Neutrophil (primary cell): ENCODE measurements around the gene UPB1.

Source experiments
- H3K27ac ChIP-seq: fragments of 200-600 bp; sonication (generic); 2 replicates; pipeline ENCODE4 v1.5.1; 2016; ENCODE audit warnings: mild to moderate bottlenecking, moderate library complexity
- H3K27me3 ChIP-seq: fragments of 200-600 bp; sonication (generic); 2 replicates; pipeline ENCODE4 v1.6.0; 2016; ENCODE audit warnings: mild to moderate bottlenecking
- H3K36me3 ChIP-seq: fragments of 200-600 bp; sonication (generic); 2 replicates; pipeline ENCODE4 v1.5.1; 2017
- H3K4me1 ChIP-seq, 2 experiments: fragments of 200-600 bp in 1 of 2; sonication (generic) in 1 of 2; 1 replicate in 1 of 2; 2 replicates in 1 of 2; pipeline versions ENCODE4 v1.5.1 to v1.6.1; 2013 to 2016; ENCODE audit warnings: low read depth in 1 of 2, low read length in 1 of 2, mild to moderate bottlenecking in 1 of 2, moderate library complexity in 1 of 2; ENCODE audit not compliant: control insufficient read depth in 1 of 2, insufficient read depth in 1 of 2
- H3K4me3 ChIP-seq, 2 experiments: fragments of 200-600 bp in 1 of 2; sonication (generic) in 1 of 2; 1 replicate in 1 of 2; 2 replicates in 1 of 2; pipeline ENCODE4 v1.5.1; 2013 to 2016; ENCODE audit warnings: low read depth in 1 of 2, low read length in 1 of 2, mild to moderate bottlenecking in 1 of 2, moderate library complexity in 1 of 2
- H3K9me3 ChIP-seq: fragments of 200-600 bp; sonication (generic); 2 replicates; pipeline ENCODE4 v1.5.1; 2016
- TF ChIP-seq, protein P1 (sequence below): fragments of 200-600 bp; sonication (generic); IDR thresholded peaks from 2 replicates; pipeline ENCODE4 v1.5.1; 2016; ENCODE audit warnings: antibody characterized with exemption

Gene UPB1

DNA sequence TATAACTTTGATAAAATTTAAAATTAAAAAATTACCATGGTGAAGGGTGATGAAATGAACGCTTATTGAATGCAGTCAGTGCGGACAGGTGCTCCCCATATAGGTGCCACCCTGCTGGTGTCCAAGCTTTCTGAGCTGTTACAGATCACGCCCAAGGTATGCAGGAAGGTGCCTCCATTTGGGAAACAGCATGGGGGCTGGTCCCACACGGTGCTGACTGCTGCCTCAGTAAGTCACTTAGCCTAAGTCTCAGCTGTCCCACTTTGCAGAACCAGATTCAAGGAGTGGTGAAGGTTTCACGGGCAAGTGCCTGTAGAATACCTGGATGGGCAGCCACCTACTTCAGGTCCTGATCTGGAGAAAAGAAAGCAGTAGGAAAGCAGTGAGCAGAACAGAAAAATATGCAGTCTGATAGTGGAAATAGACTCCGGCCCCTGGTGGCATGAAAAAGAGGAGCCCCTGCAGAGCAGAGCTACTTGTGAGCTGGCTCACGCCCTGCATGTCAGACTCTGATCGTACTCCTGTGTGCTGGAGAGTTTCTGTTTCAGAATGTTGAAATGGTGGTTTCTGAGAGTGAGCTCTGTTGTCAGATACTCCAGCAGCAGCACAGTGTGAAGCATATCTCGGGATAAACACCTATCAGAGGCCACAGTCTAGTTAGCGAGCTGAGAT lies 34.6 kb upstream of the UPB1 start:
- peaks cover 14 to 36% of the 10 kb centered on the region in 2 experiments for H3K4me1 ChIP-seq
- H3K36me3 ChIP-seq = peaks cover 5% of the 10 kb centered on the region
- H3K27ac ChIP-seq = peak overlapping the region; percentile 57
- TF ChIP-seq, protein P1, sequence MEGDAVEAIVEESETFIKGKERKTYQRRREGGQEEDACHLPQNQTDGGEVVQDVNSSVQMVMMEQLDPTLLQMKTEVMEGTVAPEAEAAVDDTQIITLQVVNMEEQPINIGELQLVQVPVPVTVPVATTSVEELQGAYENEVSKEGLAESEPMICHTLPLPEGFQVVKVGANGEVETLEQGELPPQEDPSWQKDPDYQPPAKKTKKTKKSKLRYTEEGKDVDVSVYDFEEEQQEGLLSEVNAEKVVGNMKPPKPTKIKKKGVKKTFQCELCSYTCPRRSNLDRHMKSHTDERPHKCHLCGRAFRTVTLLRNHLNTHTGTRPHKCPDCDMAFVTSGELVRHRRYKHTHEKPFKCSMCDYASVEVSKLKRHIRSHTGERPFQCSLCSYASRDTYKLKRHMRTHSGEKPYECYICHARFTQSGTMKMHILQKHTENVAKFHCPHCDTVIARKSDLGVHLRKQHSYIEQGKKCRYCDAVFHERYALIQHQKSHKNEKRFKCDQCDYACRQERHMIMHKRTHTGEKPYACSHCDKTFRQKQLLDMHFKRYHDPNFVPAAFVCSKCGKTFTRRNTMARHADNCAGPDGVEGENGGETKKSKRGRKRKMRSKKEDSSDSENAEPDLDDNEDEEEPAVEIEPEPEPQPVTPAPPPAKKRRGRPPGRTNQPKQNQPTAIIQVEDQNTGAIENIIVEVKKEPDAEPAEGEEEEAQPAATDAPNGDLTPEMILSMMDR = no peak
- no peak overlapping the region for H3K4me3 ChIP-seq
- no peaks in the 10 kb centered on the region for H3K27me3 ChIP-seq
- H3K9me3 ChIP-seq = no peaks in the 10 kb centered on the region

DNA sequence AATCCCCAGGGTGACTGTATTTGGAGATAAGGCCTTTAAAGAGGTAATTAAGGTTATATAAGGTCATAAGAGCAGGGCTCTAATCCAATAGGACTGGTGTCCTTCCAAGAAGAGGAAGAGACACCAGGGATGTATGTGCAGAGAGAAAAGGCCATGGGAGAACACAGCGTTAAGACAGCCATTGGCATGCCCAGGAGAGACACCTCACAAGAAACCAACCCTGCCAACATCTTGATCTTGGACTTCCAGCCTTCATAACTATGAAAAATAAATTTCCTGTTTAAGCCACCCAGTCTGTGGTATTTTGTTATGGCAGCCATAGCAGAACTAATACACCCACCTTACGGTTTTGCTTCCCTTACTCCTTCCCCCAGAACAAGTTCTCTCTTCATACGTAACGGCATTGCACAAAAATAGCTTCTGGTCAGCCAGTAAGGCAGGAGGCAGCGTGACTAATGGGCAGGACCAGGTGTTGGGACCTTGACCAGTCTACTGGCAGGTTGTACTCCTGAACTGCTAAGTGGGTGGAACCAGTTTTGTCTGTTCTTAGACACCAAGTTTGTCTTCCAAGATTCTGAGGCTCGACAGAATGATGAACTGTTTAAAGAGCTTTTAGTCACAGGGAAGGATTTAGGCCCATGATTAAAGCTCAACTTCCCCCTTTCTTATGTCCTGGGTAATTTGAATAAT lies 31.9 kb upstream of the UPB1 start:
- H3K9me3 ChIP-seq = no peaks in the 10 kb centered on the region
- TF ChIP-seq, protein P1 = no peak
- H3K27me3 ChIP-seq = no peaks in the 10 kb centered on the region
- peak overlapping the region; percentile 85 for H3K27ac ChIP-seq
- H3K4me3 ChIP-seq = no peak overlapping the region
- peaks cover 21 to 48% of the 10 kb centered on the region in 2 experiments for H3K4me1 ChIP-seq
- H3K36me3 ChIP-seq = peaks cover 2% of the 10 kb centered on the region

GRCh38 chr22:24465566-24465965 lies 29.6 kb upstream of the UPB1 start:
- Histone ChIP-seq H3K4me1 (peaks cover 17 to 41% of the 10 kb centered on the region in 2 experiments), H3K27me3 (no peaks in the 10 kb centered on the region), H3K27ac (no peak overlapping the region), H3K9me3 (no peaks in the 10 kb centered on the region), H3K36me3 (no peaks in the 10 kb centered on the region), H3K4me3 (no peak overlapping the region)
- TF ChIP-seq, protein P1 = no peak

DNA sequence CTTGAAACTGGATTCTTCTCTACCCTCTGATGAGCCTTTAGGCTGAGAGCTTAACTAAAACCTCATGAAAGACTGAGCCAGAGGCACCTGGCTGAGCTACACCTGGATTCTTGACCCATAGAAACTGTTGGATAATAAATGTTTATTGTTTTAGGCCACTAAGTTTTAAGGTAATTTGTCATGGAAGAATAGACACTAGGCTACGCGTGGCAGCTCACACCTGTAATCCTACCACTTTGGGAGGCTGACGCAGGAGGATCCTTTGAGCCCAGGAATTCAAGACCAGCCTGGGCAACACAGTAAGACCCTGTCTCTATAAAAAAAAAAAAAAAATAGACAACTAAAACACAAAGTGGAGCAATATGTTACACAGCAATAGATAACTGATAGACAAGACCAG lies 29.2 kb upstream of the UPB1 start:
- Histone ChIP-seq H3K36me3 (no peaks in the 10 kb centered on the region), H3K4me1 (peaks cover 15 to 37% of the 10 kb centered on the region in 2 experiments), H3K27me3 (no peaks in the 10 kb centered on the region), H3K4me3 (no peak overlapping the region), H3K27ac (no peak overlapping the region), H3K9me3 (no peaks in the 10 kb centered on the region)
- TF ChIP-seq, protein P1 = no peak

DNA sequence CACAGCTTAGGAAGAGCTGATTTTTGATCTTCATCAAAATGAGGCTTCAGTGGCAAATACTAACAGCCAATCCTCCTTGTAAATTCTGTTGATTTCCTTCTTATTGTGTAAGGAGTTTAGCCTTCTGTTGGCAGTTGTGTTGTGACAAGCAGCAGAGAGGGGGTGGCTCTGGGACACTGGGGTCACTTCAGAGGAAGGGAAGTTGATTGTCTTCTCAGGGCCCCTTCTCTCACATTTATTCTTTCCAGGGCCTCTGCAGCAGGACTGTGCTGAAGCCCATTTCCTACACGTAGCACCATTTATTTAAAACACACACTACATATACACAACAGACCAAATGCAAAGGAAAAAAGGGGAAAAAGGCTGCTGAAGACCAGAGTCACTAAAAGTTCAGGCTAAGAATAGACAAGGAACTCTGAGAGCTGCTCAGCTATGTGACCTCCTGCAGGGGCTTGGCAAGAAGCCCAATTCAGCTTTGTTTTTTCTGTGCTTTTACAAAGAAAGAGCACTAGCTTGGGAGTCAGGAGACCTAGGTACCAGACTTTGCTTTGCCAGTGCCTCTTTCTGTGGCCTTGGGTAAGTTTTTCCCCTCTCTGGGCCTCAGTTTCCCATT lies 28.3 kb upstream of the UPB1 start:
- no peaks in the 10 kb centered on the region for H3K9me3 ChIP-seq
- H3K27me3 ChIP-seq = no peaks in the 10 kb centered on the region
- no peak overlapping the region for H3K27ac ChIP-seq
- H3K4me1 ChIP-seq = peaks cover 15 to 31% of the 10 kb centered on the region in 2 experiments
- no peak overlapping the region for H3K4me3 ChIP-seq
- TF ChIP-seq, protein P1 = no peak
- H3K36me3 ChIP-seq = no peaks in the 10 kb centered on the region
